22Rv1 (cell line): ENCODE results near the gene MICU1.

Source experiments
- ZFX ChIP-seq: fragments of 450-650 bp; IDR thresholded peaks from 2 replicates; pipeline ENCODE4 v1.6.1; 2017; ENCODE audit warnings: antibody characterized with exemption, borderline replicate concordance
- TF ChIP-seq, protein P1 (sequence below): fragments of 450-650 bp; IDR thresholded peaks from 2 replicates; pipeline ENCODE4 v1.5.1; 2017; ENCODE audit warnings: mild to moderate bottlenecking

DNA sequence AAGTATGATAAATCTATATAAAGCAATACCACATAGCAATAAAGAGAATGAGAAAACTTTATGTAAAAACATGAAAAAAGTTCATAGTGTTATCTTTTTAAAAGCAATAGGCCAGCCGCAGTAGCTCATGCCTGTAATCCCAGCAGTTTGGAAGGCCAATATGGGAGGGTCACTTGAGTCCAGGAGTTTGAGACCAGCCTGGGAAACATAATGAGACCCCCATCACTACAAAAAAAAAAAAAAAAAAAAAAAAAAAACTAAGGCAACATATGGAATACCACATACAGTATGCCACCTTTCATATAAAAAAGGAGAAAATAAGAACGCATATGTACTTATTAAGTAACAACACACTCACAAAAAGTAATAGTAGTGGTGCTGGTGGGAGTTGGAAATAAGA, 52.8 kb downstream of the MICU1 start:
- TF ChIP-seq, protein P1, sequence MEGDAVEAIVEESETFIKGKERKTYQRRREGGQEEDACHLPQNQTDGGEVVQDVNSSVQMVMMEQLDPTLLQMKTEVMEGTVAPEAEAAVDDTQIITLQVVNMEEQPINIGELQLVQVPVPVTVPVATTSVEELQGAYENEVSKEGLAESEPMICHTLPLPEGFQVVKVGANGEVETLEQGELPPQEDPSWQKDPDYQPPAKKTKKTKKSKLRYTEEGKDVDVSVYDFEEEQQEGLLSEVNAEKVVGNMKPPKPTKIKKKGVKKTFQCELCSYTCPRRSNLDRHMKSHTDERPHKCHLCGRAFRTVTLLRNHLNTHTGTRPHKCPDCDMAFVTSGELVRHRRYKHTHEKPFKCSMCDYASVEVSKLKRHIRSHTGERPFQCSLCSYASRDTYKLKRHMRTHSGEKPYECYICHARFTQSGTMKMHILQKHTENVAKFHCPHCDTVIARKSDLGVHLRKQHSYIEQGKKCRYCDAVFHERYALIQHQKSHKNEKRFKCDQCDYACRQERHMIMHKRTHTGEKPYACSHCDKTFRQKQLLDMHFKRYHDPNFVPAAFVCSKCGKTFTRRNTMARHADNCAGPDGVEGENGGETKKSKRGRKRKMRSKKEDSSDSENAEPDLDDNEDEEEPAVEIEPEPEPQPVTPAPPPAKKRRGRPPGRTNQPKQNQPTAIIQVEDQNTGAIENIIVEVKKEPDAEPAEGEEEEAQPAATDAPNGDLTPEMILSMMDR: no peak
- no peak for TF ChIP-seq ZFX
